ENCODE measurements around the gene ATAD3B.

DNA sequence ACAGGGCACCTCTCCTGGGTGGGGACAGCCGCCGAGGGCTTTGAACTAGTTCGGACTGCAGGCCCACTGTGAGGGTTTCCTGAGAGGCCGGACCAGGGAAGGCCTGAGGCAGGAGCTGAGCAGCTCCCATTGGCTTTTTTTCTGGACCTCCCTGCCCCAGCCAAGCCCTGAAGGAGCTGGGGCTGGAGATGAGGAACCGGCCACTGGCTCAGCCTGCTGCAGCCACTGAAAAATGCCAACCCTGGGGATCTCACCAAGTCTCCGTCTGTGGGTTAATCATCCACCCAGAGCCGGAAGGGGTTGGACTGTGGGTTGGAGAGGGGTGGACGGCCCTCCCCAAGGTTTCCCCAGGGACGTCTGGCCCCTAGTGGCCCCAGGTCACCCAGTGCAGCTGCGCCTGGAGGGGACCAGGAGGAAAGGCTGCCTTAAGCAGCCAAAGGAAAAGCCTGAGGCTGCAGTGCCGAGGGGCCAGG lies 33.6 kb upstream of the ATAD3B start:
- TF ChIP-seq, protein P1, sequence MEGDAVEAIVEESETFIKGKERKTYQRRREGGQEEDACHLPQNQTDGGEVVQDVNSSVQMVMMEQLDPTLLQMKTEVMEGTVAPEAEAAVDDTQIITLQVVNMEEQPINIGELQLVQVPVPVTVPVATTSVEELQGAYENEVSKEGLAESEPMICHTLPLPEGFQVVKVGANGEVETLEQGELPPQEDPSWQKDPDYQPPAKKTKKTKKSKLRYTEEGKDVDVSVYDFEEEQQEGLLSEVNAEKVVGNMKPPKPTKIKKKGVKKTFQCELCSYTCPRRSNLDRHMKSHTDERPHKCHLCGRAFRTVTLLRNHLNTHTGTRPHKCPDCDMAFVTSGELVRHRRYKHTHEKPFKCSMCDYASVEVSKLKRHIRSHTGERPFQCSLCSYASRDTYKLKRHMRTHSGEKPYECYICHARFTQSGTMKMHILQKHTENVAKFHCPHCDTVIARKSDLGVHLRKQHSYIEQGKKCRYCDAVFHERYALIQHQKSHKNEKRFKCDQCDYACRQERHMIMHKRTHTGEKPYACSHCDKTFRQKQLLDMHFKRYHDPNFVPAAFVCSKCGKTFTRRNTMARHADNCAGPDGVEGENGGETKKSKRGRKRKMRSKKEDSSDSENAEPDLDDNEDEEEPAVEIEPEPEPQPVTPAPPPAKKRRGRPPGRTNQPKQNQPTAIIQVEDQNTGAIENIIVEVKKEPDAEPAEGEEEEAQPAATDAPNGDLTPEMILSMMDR (conservative IDR thresholded peaks at IDR 0.05; ENCODE audit: low read depth, low read length) = no peak
- TF ChIP-seq EZH2 (IDR thresholded peaks at IDR 0.05; ENCODE audit: borderline replicate concordance, low read depth, low read length, poor library complexity, severe bottlenecking) = no peak

Data from A673 (cell line).